Gastrocnemius medialis (tissue), 4 donors: ENCODE measurements around the gene CNTD1.

ENCODE experiments used
- POLR2A ChIP-seq, 2 donors: fragments of 450-650 bp; IDR thresholded peaks; one replicate each; pipeline ENCODE4 v1.6.1; 2017; ENCODE audit warnings: antibody characterized with exemption in 2 of 2, mild to moderate bottlenecking in 2 of 2, moderate library complexity in 2 of 2
- TF ChIP-seq, protein P1 (sequence below), 5 experiments: fragments of 450-650 bp in 3 of 5; fragments of 200-600 bp in 2 of 5; sonication (generic) in 2 of 5; IDR thresholded peaks in 4 of 5; conservative IDR thresholded peaks in 1 of 5; 1 replicate in 4 of 5; 2 replicates in 1 of 5; pipeline ENCODE4 v1.5.1; 2016 to 2019; ENCODE audit warnings: antibody characterized with exemption in 5 of 5, mild to moderate bottlenecking in 3 of 5, moderate library complexity in 3 of 5

- TF ChIP-seq, protein P1, sequence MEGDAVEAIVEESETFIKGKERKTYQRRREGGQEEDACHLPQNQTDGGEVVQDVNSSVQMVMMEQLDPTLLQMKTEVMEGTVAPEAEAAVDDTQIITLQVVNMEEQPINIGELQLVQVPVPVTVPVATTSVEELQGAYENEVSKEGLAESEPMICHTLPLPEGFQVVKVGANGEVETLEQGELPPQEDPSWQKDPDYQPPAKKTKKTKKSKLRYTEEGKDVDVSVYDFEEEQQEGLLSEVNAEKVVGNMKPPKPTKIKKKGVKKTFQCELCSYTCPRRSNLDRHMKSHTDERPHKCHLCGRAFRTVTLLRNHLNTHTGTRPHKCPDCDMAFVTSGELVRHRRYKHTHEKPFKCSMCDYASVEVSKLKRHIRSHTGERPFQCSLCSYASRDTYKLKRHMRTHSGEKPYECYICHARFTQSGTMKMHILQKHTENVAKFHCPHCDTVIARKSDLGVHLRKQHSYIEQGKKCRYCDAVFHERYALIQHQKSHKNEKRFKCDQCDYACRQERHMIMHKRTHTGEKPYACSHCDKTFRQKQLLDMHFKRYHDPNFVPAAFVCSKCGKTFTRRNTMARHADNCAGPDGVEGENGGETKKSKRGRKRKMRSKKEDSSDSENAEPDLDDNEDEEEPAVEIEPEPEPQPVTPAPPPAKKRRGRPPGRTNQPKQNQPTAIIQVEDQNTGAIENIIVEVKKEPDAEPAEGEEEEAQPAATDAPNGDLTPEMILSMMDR (IDR thresholded peaks at IDR 0.05 in 4 of 5, conservative IDR thresholded peaks at IDR 0.05 in 1 of 5) = no peak
- TF ChIP-seq POLR2A (IDR thresholded peaks at IDR 0.05) = peak in 1 of 2 donors; percentile 41
Measured at GRCh38 chr17:42760652-42761581, 37.7 kb upstream of the CNTD1 start, which contains the start of gene RAMP2.
